GM19468 (cell line): ENCODE measurements around the gene CDK5R2.

Source experiments
- ATAC-seq: cut with Tn5 transposase; IDR thresholded peaks from one replicate; pipeline ENCODE4 v1.9.1; 2021; ENCODE audit warnings: mild to moderate bottlenecking, moderate library complexity, moderate number of reproducible peaks; ENCODE audit not compliant: unreplicated experiment; ENCODE audit errors: extremely low read depth

CDK5R2 gene

GRCh38 chr2:219001577-219002394 lies 42.3 kb downstream of the CDK5R2 start:
- no peak for ATAC-seq

- no peak for ATAC-seq
Observed at GRCh38 chr2:219002395-219003266, 43.2 kb downstream of the CDK5R2 start.

- ATAC-seq: no peak
Observed at GRCh38 chr2:219003267-219003634, 43.8 kb downstream of the CDK5R2 start.

GRCh38 chr2:219003979-219004378 lies 44.5 kb downstream of the CDK5R2 start:
- ATAC-seq: no peak

- no peak for ATAC-seq
Observed at GRCh38 chr2:219009294-219009693, 49.8 kb downstream of the CDK5R2 start.

GRCh38 chr2:219010162-219010756 lies 50.8 kb downstream of the CDK5R2 start:
- no peak for ATAC-seq

- no peak for ATAC-seq
Observed at GRCh38 chr2:219010873-219011272, 51.4 kb downstream of the CDK5R2 start.
